Transverse colon (tissue), 4 donors: ENCODE measurements around the gene SMIM43. TPM values are rescaled to one million over a fixed set of nuclear protein-coding genes. Genes with fewer than 3 reads are reported as not detected.

Experiments
- DNase-seq: peaks from one replicate; pipeline ENCODE4 v3.0.0-alpha.2; 2019
- H3K27ac ChIP-seq, 4 donors: fragments of 200-600 bp; sonication (generic); 2 replicates each; pipeline ENCODE4 v1.5.1; 2016 to 2018; ENCODE audit warnings: inconsistent platforms in 4 of 4
- H3K27me3 ChIP-seq: fragments of 200-600 bp; sonication (generic); 2 replicates; pipeline ENCODE4 v1.5.1; 2017; ENCODE audit warnings: inconsistent platforms
- H3K36me3 ChIP-seq, 4 donors: fragments of 200-600 bp; sonication (generic); 2 replicates each; pipeline ENCODE4 v1.5.1; 2017 to 2019; ENCODE audit warnings: inconsistent platforms in 4 of 4
- H3K4me1 ChIP-seq, 4 donors: fragments of 200-600 bp; sonication (generic); 2 replicates each; pipeline ENCODE4 v1.5.1; 2017 to 2020; ENCODE audit warnings: inconsistent platforms in 4 of 4
- H3K4me3 ChIP-seq, 4 donors: fragments of 200-600 bp; sonication (generic); 1 replicate in 1 of 4; 2 replicates in 3 of 4; pipeline versions ENCODE4 v1.5.1 to v1.6.1; 2017 to 2019; ENCODE audit warnings: inconsistent platforms in 4 of 4
- H3K9me3 ChIP-seq, 2 donors: fragments of 200-600 bp; sonication (generic); 2 replicates each; pipeline ENCODE4 v1.5.1; 2017 to 2019; ENCODE audit warnings: inconsistent platforms in 2 of 2
- CTCF ChIP-seq, 5 experiments: fragments of 200-600 bp in 3 of 5; fragments of 450-650 bp in 2 of 5; sonication (generic) in 3 of 5; IDR thresholded peaks; 1 replicate in 2 of 5; 2 replicates in 3 of 5; pipeline ENCODE4 v1.5.1; 2016 to 2017; ENCODE audit warnings: antibody characterized with exemption in 5 of 5, inconsistent platforms in 3 of 5, mild to moderate bottlenecking in 2 of 5, moderate library complexity in 1 of 5
- EP300 ChIP-seq: sonication (generic); formaldehyde crosslinking; IDR thresholded peaks from one replicate; pipeline ENCODE4 v1.6.1; 2017; ENCODE audit warnings: antibody characterized with exemption, low read depth
- POLR2A ChIP-seq: fragments of 450-650 bp; IDR thresholded peaks from one replicate; pipeline ENCODE4 v1.6.1; 2016; ENCODE audit warnings: antibody characterized with exemption, mild to moderate bottlenecking, moderate library complexity
- POLR2AphosphoS5 ChIP-seq, 3 donors: sonication (generic); formaldehyde crosslinking; IDR thresholded peaks; one replicate each; pipeline ENCODE4 v1.6.1; 2016; ENCODE audit warnings: antibody characterized with exemption in 3 of 3
- WGBS, 2 donors: methylation state at CpG; one replicate each; pipeline ENCODE4 v1.1.5; 2018; ENCODE audit warnings: low coverage in 1 of 2; 5-methylcytosine and 5-hydroxymethylcytosine counted together
- in situ Hi-C, 4 donors: fragments of 200-750 bp; cut with MboI; loops; one replicate each; pipeline versions ENCODE4 v1.15.0 to v1.15.1; 2017; ENCODE audit warnings: low sequenced_read_pairs in 3 of 4, low pct_ligation_motif_present in 1 of 4, low pct_unique_long_range_greater_than_20kb in 1 of 4
- intact Hi-C: fragments of 100-400 bp; cut with DNase I; formaldehyde crosslinking; loops from one replicate; pipeline ENCODE4 v1.15.1; 2023; ENCODE audit warnings: low total_unique reads
- total RNA-seq, 4 donors: library from RNA; depleted of rRNA; stranded (reverse); fragments of >200 nt; gene quantifications; one replicate each; pipeline ENCODE4 v1.1.0, GENCODE V29; 2016

Gene SMIM43
- total RNA-seq, 4 donors from 2014 or later = 0.27 TPM; not detected in 3

GRCh38 chr4:121791481-121791880 lies 26.5 kb upstream of the SMIM43 start:
- Histone ChIP-seq H3K27ac (no peak overlapping the region), H3K4me3 (no peak overlapping the region), H3K4me1 (no peaks in the 10 kb centered on the region), H3K36me3 (no peaks in the 10 kb centered on the region), H3K27me3 (peaks cover 23% of the 10 kb centered on the region), H3K9me3 (no peaks in the 10 kb centered on the region)
- in situ Hi-C loops (no loop called here), intact Hi-C loops (no loop called here)
- DNase-seq = no peak
- WGBS, 2 donors = 83 to 89% methylated on average over 4 to 5 of the region's 5 CpGs
- TF ChIP-seq POLR2AphosphoS5 (IDR thresholded peaks at IDR 0.05) (no peak), EP300 (no peak), POLR2A (no peak), CTCF (IDR thresholded peaks at IDR 0.05) (no peak)

GRCh38 chr4:121790976-121791375 lies 26.0 kb upstream of the SMIM43 start:
- no peaks in the 10 kb centered on the region for H3K4me1 ChIP-seq
- DNase-seq = no peak
- TF ChIP-seq CTCF (IDR thresholded peaks at IDR 0.05) = no peak
- TF ChIP-seq POLR2A = no peak
- TF ChIP-seq POLR2AphosphoS5 (IDR thresholded peaks at IDR 0.05) = no peak
- no peak for TF ChIP-seq EP300
- H3K4me3 ChIP-seq = no peak overlapping the region
- in situ Hi-C loops (no loop called here), intact Hi-C loops (no loop called here)
- no peaks in the 10 kb centered on the region for H3K9me3 ChIP-seq
- H3K27ac ChIP-seq = no peak overlapping the region
- peaks cover 23% of the 10 kb centered on the region for H3K27me3 ChIP-seq
- H3K36me3 ChIP-seq = no peaks in the 10 kb centered on the region

- Histone ChIP-seq H3K36me3 (no peaks in the 10 kb centered on the region), H3K4me1 (no peaks in the 10 kb centered on the region), H3K9me3 (no peaks in the 10 kb centered on the region), H3K27ac (no peak overlapping the region), H3K4me3 (no peak overlapping the region), H3K27me3 (peaks cover 23% of the 10 kb centered on the region)
- intact Hi-C loops (no loop called here), in situ Hi-C loops (no loop called here)
- 65 to 77% methylated on average over 3 of the region's 3 CpGs for WGBS, 2 donors
- no peak for DNase-seq
- TF ChIP-seq POLR2A (no peak), EP300 (no peak), CTCF (IDR thresholded peaks at IDR 0.05) (no peak), POLR2AphosphoS5 (IDR thresholded peaks at IDR 0.05) (no peak)
Observed at GRCh38 chr4:121789960-121790829, 25.2 kb upstream of the SMIM43 start.

GRCh38 chr4:121789455-121789854 lies 24.5 kb upstream of the SMIM43 start:
- H3K27me3 ChIP-seq = peaks cover 20% of the 10 kb centered on the region
- H3K4me3 ChIP-seq = no peak overlapping the region
- TF ChIP-seq CTCF (IDR thresholded peaks at IDR 0.05) = no peak
- TF ChIP-seq POLR2AphosphoS5 (IDR thresholded peaks at IDR 0.05) = no peak
- TF ChIP-seq POLR2A = no peak
- TF ChIP-seq EP300 = no peak
- no peaks in the 10 kb centered on the region for H3K36me3 ChIP-seq
- DNase-seq = no peak
- no peak overlapping the region for H3K27ac ChIP-seq
- in situ Hi-C loops (no loop called here), intact Hi-C loops (no loop called here)
- no peaks in the 10 kb centered on the region for H3K4me1 ChIP-seq
- WGBS, 2 donors = 80 to 85% methylated on average over 1 of the region's 1 CpG
- no peaks in the 10 kb centered on the region for H3K9me3 ChIP-seq
